Measurements from ENCODE around the gene RNF212. TPM values are rescaled to one million over a fixed set of nuclear protein-coding genes. Genes with fewer than 3 reads are reported as not detected.
"Not testable (repeated sequence)": the region's sequence is repeated elsewhere in the genome, so short reads cannot be mapped to it uniquely, and the experiment has no call there.

Gene RNF212
- total RNA-seq = 3.3 TPM

GRCh38 chr4:1113311-1114009 lies at the start of gene RNF212:
Gene RNF212 (minus strand): TSS chr4:1113564. CDS start chr4:1113464, 100 bp downstream.
- DNase-seq (ENCODE audit: low spot score in 2 of 2) (peak; percentile 35 to 41), FAIRE-seq (no peak)

- DNase-seq (ENCODE audit: low spot score in 2 of 2) (no peak), FAIRE-seq (no peak)
Observed at GRCh38 chr4:1160351-1160750, 47.0 kb upstream of the RNF212 start.

- FAIRE-seq (no peak), DNase-seq (ENCODE audit: low spot score in 2 of 2) (no peak)
Observed at GRCh38 chr4:1156069-1156468, 42.7 kb upstream of the RNF212 start.

GRCh38 chr4:1155314-1155713 lies 42.0 kb upstream of the RNF212 start:
- DNase-seq (ENCODE audit: low spot score in 2 of 2) (no peak), FAIRE-seq (no peak)

- DNase-seq (ENCODE audit: low spot score in 2 of 2) (no peak), FAIRE-seq (no peak)
Observed at GRCh38 chr4:1154523-1155182, 41.3 kb upstream of the RNF212 start.

- FAIRE-seq = no peak
Observed at GRCh38 chr4:1154126-1154522, 40.8 kb upstream of the RNF212 start.

GRCh38 chr4:1153567-1154090 lies 40.3 kb upstream of the RNF212 start:
- DNase-seq (ENCODE audit: low spot score in 2 of 2) = no peak
- no peak for FAIRE-seq

More at GRCh38 chr4:1154126-1154522, 40.8 kb upstream of the RNF212 start:
- DNase-seq (ENCODE audit: low spot score in 2 of 2) = peak in 1 of 2 donors; percentile 22

GRCh38 chr4:1152290-1152689 lies 38.9 kb upstream of the RNF212 start:
- DNase-seq (ENCODE audit: low spot score in 2 of 2) = no peak
- FAIRE-seq = no peak

GRCh38 chr4:1151541-1151940 lies 38.2 kb upstream of the RNF212 start:
- no peak for DNase-seq (ENCODE audit: low spot score in 2 of 2)
- FAIRE-seq = no peak

- FAIRE-seq (no peak), DNase-seq (ENCODE audit: low spot score in 2 of 2) (no peak)
Observed at GRCh38 chr4:1150875-1151274, 37.5 kb upstream of the RNF212 start.

- no peak for FAIRE-seq
Observed at GRCh38 chr4:1139860-1140259, 26.5 kb upstream of the RNF212 start.

GRCh38 chr4:1137850-1138249 lies 24.5 kb upstream of the RNF212 start:
- no peak for FAIRE-seq
- DNase-seq (ENCODE audit: low spot score in 2 of 2) = no peak

More at GRCh38 chr4:1139860-1140259, 26.5 kb upstream of the RNF212 start:
- DNase-seq (ENCODE audit: low spot score in 2 of 2) = no peak

- FAIRE-seq = no peak
- DNase-seq (ENCODE audit: low spot score in 2 of 2) = no peak
Observed at GRCh38 chr4:1137063-1137776, 23.9 kb upstream of the RNF212 start.

GRCh38 chr4:1136048-1136447 lies 22.7 kb upstream of the RNF212 start:
- FAIRE-seq = no peak
- no peak for DNase-seq (ENCODE audit: low spot score in 2 of 2)

GRCh38 chr4:1133033-1133432 lies 19.7 kb upstream of the RNF212 start:
- FAIRE-seq (no peak), DNase-seq (ENCODE audit: low spot score in 2 of 2) (no peak)

GRCh38 chr4:1130316-1131186 lies 17.2 kb upstream of the RNF212 start:
- DNase-seq (ENCODE audit: low spot score in 2 of 2) (peak; percentile 41 to 61), FAIRE-seq (no peak)

- FAIRE-seq (no peak), DNase-seq (ENCODE audit: low spot score in 2 of 2) (no peak)
Observed at GRCh38 chr4:1126506-1126905, 13.1 kb upstream of the RNF212 start.

- FAIRE-seq; DNase-seq (ENCODE audit: low spot score in 2 of 2): not testable (repeated sequence)
Observed at GRCh38 chr4:1125466-1125865, 12.1 kb upstream of the RNF212 start.

GRCh38 chr4:1124818-1125217 lies 11.5 kb upstream of the RNF212 start:
- no peak for FAIRE-seq
- DNase-seq (ENCODE audit: low spot score in 2 of 2) = no peak

- FAIRE-seq (no peak), DNase-seq (ENCODE audit: low spot score in 2 of 2) (no peak)
Observed at GRCh38 chr4:1122505-1122904, 9.1 kb upstream of the RNF212 start.
